Measurements from ENCODE around the gene PSMD12.

- TF ChIP-seq CTCF (IDR thresholded peaks at IDR 0.05) (no peak), POLR2A (IDR thresholded peaks at IDR 0.05) (no peak)
Measured at GRCh38 chr17:67369676-67370075, 3.3 kb upstream of the PSMD12 start.

Data from heart left ventricle (tissue), 13 donors.